H9 (cell line): ENCODE results near the gene AATK. TPM values are rescaled to one million over a fixed set of nuclear protein-coding genes. Genes with fewer than 3 reads are reported as not detected.

ENCODE experiments used
- DNase-seq: peaks from one replicate; pipeline ENCODE4 v3.0.0-alpha.2; 2017
- H2AFZ ChIP-seq: one replicate; pipeline ENCODE4 v1.6.1; 2013; ENCODE audit warnings: mild to moderate bottlenecking, low read length, control low read depth, moderate library complexity
- H2AK5ac ChIP-seq: 2 replicates; pipeline ENCODE4 v1.6.1; 2013; ENCODE audit warnings: low read length, control low read depth, mixed read lengths; ENCODE audit not compliant: insufficient read length
- H2BK120ac ChIP-seq: one replicate; pipeline ENCODE4 v1.6.1; 2013; ENCODE audit warnings: low read depth, mild to moderate bottlenecking, low read length, control low read depth, inconsistent platforms; ENCODE audit not compliant: poor library complexity, severe bottlenecking
- H2BK12ac ChIP-seq: 2 replicates; pipeline ENCODE4 v1.6.1; 2013; ENCODE audit warnings: low read length, control low read depth, mixed read lengths, low read depth; ENCODE audit not compliant: insufficient read length
- H2BK15ac ChIP-seq: 2 replicates; pipeline ENCODE4 v1.6.1; 2013; ENCODE audit warnings: low read depth, low read length, control low read depth
- H2BK20ac ChIP-seq: one replicate; pipeline ENCODE4 v1.6.1; 2013; ENCODE audit warnings: low read depth, mild to moderate bottlenecking, low read length, control low read depth, inconsistent platforms; ENCODE audit not compliant: poor library complexity, severe bottlenecking
- H2BK5ac ChIP-seq: 2 replicates; pipeline ENCODE4 v1.6.1; 2013; ENCODE audit warnings: low read length, control low read depth, mixed read lengths; ENCODE audit not compliant: insufficient read length
- H3K14ac ChIP-seq: 2 replicates; pipeline ENCODE4 v1.6.1; 2013; ENCODE audit warnings: low read length, control low read depth; ENCODE audit not compliant: insufficient read depth
- H3K18ac ChIP-seq: 2 replicates; pipeline ENCODE4 v1.6.1; 2013; ENCODE audit warnings: low read depth, mild to moderate bottlenecking, mixed read lengths, low read length, control low read depth; ENCODE audit not compliant: insufficient read length
- H3K23ac ChIP-seq: 2 replicates; pipeline ENCODE4 v1.6.1; 2013; ENCODE audit warnings: low read length, control low read depth, mixed read lengths, low read depth; ENCODE audit not compliant: insufficient read length
- H3K23me2 ChIP-seq: 2 replicates; pipeline ENCODE4 v1.6.1; 2013; ENCODE audit warnings: low read depth, mild to moderate bottlenecking, mixed read lengths, low read length, control low read depth; ENCODE audit not compliant: insufficient read length, poor library complexity, severe bottlenecking
- H3K27ac ChIP-seq: 2 replicates; pipeline ENCODE4 v1.5.1; 2013; ENCODE audit warnings: low read length, control low read depth, mixed read lengths, low read depth; ENCODE audit not compliant: insufficient read length
- H3K27me3 ChIP-seq: 2 replicates; pipeline ENCODE4 v1.6.1; 2013; ENCODE audit warnings: low read length, control low read depth, inconsistent platforms; ENCODE audit not compliant: insufficient read depth
- H3K4ac ChIP-seq: 2 replicates; pipeline ENCODE4 v1.6.1; 2013; ENCODE audit warnings: low read depth, mild to moderate bottlenecking, control low read depth, inconsistent platforms, low read length, moderate library complexity
- H3K4me1 ChIP-seq: 2 replicates; pipeline ENCODE4 v1.6.1; 2013; ENCODE audit warnings: low read length, control low read depth, inconsistent platforms; ENCODE audit not compliant: insufficient read depth
- H3K4me2 ChIP-seq: 2 replicates; pipeline ENCODE4 v1.6.1; 2013; ENCODE audit warnings: low read length, control low read depth, mixed read lengths; ENCODE audit not compliant: insufficient read length, insufficient read depth
- H3K56ac ChIP-seq: 2 replicates; pipeline ENCODE4 v1.6.1; 2013; ENCODE audit warnings: low read depth, mild to moderate bottlenecking, mixed read lengths, low read length, control low read depth; ENCODE audit not compliant: insufficient read length
- H3K79me1 ChIP-seq: 2 replicates; pipeline ENCODE4 v1.6.1; 2013; ENCODE audit warnings: low read depth, mild to moderate bottlenecking, moderate library complexity, low read length, control low read depth, inconsistent platforms; ENCODE audit not compliant: insufficient read depth, poor library complexity, severe bottlenecking
- H3K79me2 ChIP-seq: 2 replicates; pipeline ENCODE4 v1.6.1; 2013; ENCODE audit warnings: low read length, control low read depth, inconsistent platforms; ENCODE audit not compliant: insufficient read depth
- H3K9ac ChIP-seq: 2 replicates; pipeline ENCODE4 v1.6.1; 2013; ENCODE audit warnings: low read length, control low read depth, mixed read lengths; ENCODE audit not compliant: insufficient read length; ENCODE audit errors: extremely low read depth
- H3K9me3 ChIP-seq: one replicate; pipeline ENCODE4 v1.6.1; 2013; ENCODE audit warnings: low read depth, low read length, inconsistent platforms; ENCODE audit not compliant: control insufficient read depth
- H3T11ph ChIP-seq: one replicate; pipeline ENCODE4 v1.6.1; 2013; ENCODE audit warnings: mild to moderate bottlenecking, low read length, control low read depth, inconsistent platforms
- H4K20me1 ChIP-seq: one replicate; pipeline ENCODE4 v1.6.1; 2013; ENCODE audit not compliant: control insufficient read depth, insufficient read length, insufficient read depth
- H4K5ac ChIP-seq: 2 replicates; pipeline ENCODE4 v1.6.1; 2013; ENCODE audit warnings: low read depth, mild to moderate bottlenecking, mixed read lengths, low read length, control low read depth; ENCODE audit not compliant: insufficient read length
- H4K8ac ChIP-seq: replicated peaks from 2 replicates; pipeline ENCODE4 v1.6.1; 2013; ENCODE audit warnings: low read length, control low read depth, mixed read lengths, low read depth; ENCODE audit not compliant: insufficient read length
- H4K91ac ChIP-seq: 2 replicates; pipeline ENCODE4 v1.6.1; 2013; ENCODE audit warnings: low read depth, mild to moderate bottlenecking, moderate library complexity, mixed read lengths, low read length, control low read depth; ENCODE audit not compliant: insufficient read length
- H3K27ac Mint-ChIP-seq, 3 experiments: 2 replicates in 2 of 3; 3 replicates in 1 of 3; pipeline ENCODE4 v1.8.0; 2020 to 2021; ENCODE audit warnings: mixed read lengths in 3 of 3, mild to moderate bottlenecking in 1 of 3, moderate library complexity in 1 of 3
- H3K27me3 Mint-ChIP-seq: 2 replicates; pipeline ENCODE4 v1.8.0; 2021; ENCODE audit warnings: low read depth, mild to moderate bottlenecking, moderate library complexity, mixed read lengths
- H3K36me3 Mint-ChIP-seq, 3 experiments: 2 replicates in 2 of 3; 3 replicates in 1 of 3; pipeline ENCODE4 v1.8.0; 2020 to 2021; ENCODE audit warnings: low read depth in 3 of 3, mixed read lengths in 3 of 3; ENCODE audit not compliant: insufficient read depth in 1 of 3
- H3K4me1 Mint-ChIP-seq, 2 experiments: 2 replicates each; pipeline ENCODE4 v1.8.0; 2020; ENCODE audit warnings: mixed read lengths in 2 of 2
- H3K4me3 Mint-ChIP-seq, 2 experiments: 2 replicates in 1 of 2; 3 replicates in 1 of 2; pipeline ENCODE4 v1.8.0; 2020 to 2021; ENCODE audit warnings: mild to moderate bottlenecking in 2 of 2, mixed read lengths in 2 of 2, moderate library complexity in 1 of 2
- H3K9me3 Mint-ChIP-seq, 2 experiments: 2 replicates in 1 of 2; 3 replicates in 1 of 2; pipeline ENCODE4 v1.8.0; 2020; ENCODE audit warnings: mild to moderate bottlenecking in 2 of 2, mixed read lengths in 2 of 2, moderate library complexity in 1 of 2
- WGBS: extraction: QIAGEN DNeasy Blood & Tissue Kit; methylation state at CpG from one replicate; pipeline ENCODE4 v1.1.7; 2013; ENCODE audit warnings: missing lambda C conversion rate, low lambda C conversion rate, mixed read lengths; ENCODE audit not compliant: insufficient read length; ENCODE audit errors: extremely low coverage; 5-methylcytosine and 5-hydroxymethylcytosine counted together
- total RNA-seq: library from RNA; stranded (reverse); gene quantifications from 2 replicates; pipeline ENCODE4 v1.2.1, GENCODE V29; 2021
- TF ChIP-seq, protein P1 (sequence below): fragments of 200-600 bp; sonication (generic); conservative IDR thresholded peaks from 3 replicates; pipeline ENCODE4 v1.8.0; 2021; ENCODE audit warnings: antibody characterized with exemption, mild to moderate bottlenecking

The AATK gene
- total RNA-seq, 1 experiment from 2014 or later: 2.4 TPM

DNA sequence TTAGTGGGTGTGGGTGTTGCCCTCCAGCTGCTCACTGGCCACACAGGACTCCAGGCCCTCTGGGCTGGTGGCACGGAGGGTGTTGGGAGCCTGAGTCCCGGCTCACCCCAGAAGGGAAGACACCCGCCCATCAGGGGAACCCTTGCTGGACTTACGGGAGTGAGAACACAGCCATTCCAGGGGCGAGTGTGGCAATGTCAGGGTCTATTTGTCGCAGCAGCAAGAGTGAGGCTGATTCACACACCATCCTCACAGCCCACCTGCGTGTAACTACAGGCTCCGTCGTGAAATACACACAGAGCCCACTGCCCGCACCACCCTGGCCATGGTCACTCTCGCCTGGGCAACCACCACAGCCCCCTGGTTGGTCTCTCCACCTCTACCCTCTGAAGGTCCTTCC, 17.8 kb upstream of the AATK start:
- Histone ChIP-seq H3K27ac (no peak overlapping the region), H2BK120ac (no peak overlapping the region), H2BK15ac (no peak overlapping the region), H4K20me1 (no peaks in the 10 kb centered on the region), H4K8ac (no peak overlapping the region), H3K9me3 (no peaks in the 10 kb centered on the region), H4K5ac (no peak overlapping the region), H2BK20ac (no peak overlapping the region), H2BK5ac (no peak overlapping the region), H3K23ac (no peak overlapping the region), H3K4me1 (no peaks in the 10 kb centered on the region), H3K4me2 (no peak overlapping the region), H3K79me2 (no peaks in the 10 kb centered on the region), H4K91ac (no peak overlapping the region), H3K4ac (no peak overlapping the region), H3K27me3 (no peaks in the 10 kb centered on the region), H2AFZ (no peak overlapping the region), H3K23me2 (no peaks in the 10 kb centered on the region), H2BK12ac (no peak overlapping the region), H3K9ac (no peak overlapping the region), H3K79me1 (no peaks in the 10 kb centered on the region), H3T11ph (no peak overlapping the region), H3K56ac (no peak overlapping the region), H3K18ac (no peak overlapping the region), H2AK5ac (no peak overlapping the region), H3K14ac (no peak overlapping the region)
- DNase-seq: no peak
- Mint-ChIP-seq H3K36me3 (peaks cover 0 to 3% (median under 1%) of the 10 kb centered on the region in 3 experiments; a peak in 2 of 7 replicates), H3K4me3 (no peak overlapping the region), H3K9me3 (no peaks in the 10 kb centered on the region), H3K4me1 (peaks cover 2 to 4% of the 10 kb centered on the region in 2 experiments; a peak in 1 of 4 replicates), H3K27me3 (no peaks in the 10 kb centered on the region), H3K27ac (no peak overlapping the region)
- no CpG with 5 or more reads among the region's 11 CpGs for WGBS
- TF ChIP-seq, protein P1, sequence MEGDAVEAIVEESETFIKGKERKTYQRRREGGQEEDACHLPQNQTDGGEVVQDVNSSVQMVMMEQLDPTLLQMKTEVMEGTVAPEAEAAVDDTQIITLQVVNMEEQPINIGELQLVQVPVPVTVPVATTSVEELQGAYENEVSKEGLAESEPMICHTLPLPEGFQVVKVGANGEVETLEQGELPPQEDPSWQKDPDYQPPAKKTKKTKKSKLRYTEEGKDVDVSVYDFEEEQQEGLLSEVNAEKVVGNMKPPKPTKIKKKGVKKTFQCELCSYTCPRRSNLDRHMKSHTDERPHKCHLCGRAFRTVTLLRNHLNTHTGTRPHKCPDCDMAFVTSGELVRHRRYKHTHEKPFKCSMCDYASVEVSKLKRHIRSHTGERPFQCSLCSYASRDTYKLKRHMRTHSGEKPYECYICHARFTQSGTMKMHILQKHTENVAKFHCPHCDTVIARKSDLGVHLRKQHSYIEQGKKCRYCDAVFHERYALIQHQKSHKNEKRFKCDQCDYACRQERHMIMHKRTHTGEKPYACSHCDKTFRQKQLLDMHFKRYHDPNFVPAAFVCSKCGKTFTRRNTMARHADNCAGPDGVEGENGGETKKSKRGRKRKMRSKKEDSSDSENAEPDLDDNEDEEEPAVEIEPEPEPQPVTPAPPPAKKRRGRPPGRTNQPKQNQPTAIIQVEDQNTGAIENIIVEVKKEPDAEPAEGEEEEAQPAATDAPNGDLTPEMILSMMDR: no peak
